Cerebellar nuclear complex (tissue), 1 donor: ENCODE data around the gene RRN3.
"Not testable (repeated sequence)": the region's sequence is repeated elsewhere in the genome, so short reads cannot be mapped to it uniquely, and the experiment has no call there.

Experiments
- DNase-seq, 2 experiments: peaks; one replicate each; lab custom pipeline; 2025; lab: John Stamatoyannopoulos, UW

RRN3 gene, protein sequence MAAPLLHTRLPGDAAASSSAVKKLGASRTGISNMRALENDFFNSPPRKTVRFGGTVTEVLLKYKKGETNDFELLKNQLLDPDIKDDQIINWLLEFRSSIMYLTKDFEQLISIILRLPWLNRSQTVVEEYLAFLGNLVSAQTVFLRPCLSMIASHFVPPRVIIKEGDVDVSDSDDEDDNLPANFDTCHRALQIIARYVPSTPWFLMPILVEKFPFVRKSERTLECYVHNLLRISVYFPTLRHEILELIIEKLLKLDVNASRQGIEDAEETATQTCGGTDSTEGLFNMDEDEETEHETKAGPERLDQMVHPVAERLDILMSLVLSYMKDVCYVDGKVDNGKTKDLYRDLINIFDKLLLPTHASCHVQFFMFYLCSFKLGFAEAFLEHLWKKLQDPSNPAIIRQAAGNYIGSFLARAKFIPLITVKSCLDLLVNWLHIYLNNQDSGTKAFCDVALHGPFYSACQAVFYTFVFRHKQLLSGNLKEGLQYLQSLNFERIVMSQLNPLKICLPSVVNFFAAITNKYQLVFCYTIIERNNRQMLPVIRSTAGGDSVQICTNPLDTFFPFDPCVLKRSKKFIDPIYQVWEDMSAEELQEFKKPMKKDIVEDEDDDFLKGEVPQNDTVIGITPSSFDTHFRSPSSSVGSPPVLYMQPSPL

DNA sequence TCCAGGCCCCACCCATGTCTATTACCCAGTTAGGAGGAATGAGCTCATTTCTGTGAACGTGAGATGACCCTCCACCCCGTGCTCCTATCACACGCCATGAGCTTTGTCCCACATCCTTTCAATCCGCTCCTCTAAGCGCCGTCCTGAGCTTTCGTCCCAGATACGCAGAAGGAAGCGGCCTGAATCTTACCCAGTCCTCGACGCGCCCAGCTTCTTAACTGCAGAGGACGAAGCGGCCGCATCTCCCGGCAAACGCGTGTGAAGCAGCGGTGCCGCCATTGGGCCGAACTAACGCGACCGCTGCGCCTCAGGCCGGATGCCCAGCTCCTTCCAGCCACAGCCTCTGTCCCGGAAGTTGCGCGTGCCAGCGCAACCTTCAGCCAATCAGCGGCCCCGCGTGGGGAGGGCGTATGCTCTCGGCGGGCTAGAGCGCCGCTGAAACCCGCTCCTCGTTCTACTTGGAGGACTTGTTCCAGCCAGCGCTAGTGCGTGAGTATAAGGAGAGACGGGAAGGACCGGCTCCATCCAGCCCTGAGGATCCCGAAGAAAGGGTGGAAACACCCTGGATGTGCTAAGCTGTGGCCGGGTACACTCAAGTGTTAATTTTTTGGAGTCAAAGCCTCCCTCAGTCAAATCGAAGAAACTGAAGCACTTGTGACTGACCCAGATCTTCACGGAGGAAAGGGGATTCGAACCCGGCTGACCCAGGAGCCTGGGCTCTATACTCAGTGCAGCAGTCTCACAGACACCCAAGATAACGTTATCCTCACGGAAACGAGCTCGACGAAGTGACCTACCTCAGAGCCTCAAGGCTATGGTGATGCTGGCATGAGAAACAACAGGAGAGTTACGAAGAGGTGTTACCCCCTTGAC lies at the start of gene RRN3:
RRN3 (minus strand) TSS at position 318 of the 873 bp plus-strand sequence; CDS start at position 279, 39 bp downstream.
- peak; percentile 11 to 90 for DNase-seq

- not testable (repeated sequence) for DNase-seq
These were observed 49.6 kb upstream of the RRN3 start for GRCh38 chr16:15143601-15144091.

GRCh38 chr16:15142891-15143600 lies 49.0 kb upstream of the RRN3 start:
- DNase-seq, result not testable (repeated sequence)

GRCh38 chr16:15142107-15142890 lies 48.2 kb upstream of the RRN3 start:
- DNase-seq, result not testable (repeated sequence)

DNA sequence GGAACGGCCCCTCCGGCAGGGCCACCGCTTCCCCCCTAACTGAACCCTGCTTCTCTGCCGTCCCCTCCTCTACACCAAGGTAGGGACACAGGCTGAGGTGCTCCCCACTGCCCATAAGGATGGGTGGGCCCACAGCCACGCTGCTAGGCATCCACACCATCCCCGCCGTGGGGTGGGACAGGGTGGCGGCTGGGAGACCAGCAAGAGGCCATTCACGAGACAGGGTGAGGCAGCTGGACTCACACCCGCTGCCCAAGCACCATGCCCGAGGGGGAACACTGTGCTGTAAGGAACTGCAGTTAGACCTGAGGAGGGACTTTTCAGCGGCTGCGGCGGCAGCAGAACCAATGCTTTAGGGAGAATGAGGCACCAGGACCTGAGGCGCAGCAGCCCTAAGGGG lies 47.5 kb upstream of the RRN3 start:
- no peak for DNase-seq

GRCh38 chr16:15140444-15141365 lies 46.6 kb upstream of the RRN3 start:
- not testable (repeated sequence) for DNase-seq

DNA sequence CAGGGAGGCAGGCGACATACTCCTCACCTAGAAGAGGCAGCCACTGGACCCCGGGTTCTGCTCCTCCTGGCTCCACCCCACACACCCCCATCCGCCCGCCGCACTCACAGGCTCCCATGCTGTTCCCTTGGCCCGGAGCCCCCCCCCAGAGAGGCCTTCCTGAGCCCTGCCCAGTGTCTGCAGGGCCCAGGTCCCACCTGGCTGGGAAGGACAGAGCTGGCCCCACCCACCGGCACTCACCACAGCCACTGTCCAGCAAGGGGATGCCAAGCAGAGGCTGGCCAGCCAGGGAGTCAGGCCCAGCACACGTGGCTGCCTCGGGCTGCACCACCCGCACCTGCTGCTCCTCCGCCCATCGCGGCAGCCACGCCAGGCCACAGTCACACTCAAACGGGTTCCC lies 43.4 kb upstream of the RRN3 start:
- not testable (repeated sequence) for DNase-seq

GRCh38 chr16:15135483-15136360 lies 41.6 kb upstream of the RRN3 start:
- DNase-seq, result not testable (repeated sequence)

- DNase-seq, result not testable (repeated sequence)
These were observed 40.8 kb upstream of the RRN3 start for GRCh38 chr16:15134752-15135482.

DNA sequence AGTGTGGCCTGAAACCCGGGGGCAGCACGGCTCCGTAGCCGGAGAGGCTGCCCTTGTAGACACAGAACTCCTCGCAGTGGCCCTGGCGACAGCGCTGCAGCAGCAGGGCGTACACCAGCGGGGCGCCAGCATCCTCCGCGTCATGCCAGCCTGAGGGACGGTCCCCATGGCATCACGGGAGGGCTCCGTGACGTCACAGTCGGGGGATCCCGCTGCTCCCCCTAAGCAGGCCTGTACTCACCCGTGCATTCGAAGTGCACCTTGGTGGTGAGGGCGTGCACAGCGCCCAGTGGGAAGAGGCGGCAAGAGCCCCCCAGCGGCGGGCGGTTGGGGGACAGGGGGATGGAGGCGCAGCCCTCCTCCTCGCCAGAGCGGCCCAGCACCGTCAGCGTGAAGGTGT lies 39.5 kb upstream of the RRN3 start:
- not testable (repeated sequence) for DNase-seq

DNA sequence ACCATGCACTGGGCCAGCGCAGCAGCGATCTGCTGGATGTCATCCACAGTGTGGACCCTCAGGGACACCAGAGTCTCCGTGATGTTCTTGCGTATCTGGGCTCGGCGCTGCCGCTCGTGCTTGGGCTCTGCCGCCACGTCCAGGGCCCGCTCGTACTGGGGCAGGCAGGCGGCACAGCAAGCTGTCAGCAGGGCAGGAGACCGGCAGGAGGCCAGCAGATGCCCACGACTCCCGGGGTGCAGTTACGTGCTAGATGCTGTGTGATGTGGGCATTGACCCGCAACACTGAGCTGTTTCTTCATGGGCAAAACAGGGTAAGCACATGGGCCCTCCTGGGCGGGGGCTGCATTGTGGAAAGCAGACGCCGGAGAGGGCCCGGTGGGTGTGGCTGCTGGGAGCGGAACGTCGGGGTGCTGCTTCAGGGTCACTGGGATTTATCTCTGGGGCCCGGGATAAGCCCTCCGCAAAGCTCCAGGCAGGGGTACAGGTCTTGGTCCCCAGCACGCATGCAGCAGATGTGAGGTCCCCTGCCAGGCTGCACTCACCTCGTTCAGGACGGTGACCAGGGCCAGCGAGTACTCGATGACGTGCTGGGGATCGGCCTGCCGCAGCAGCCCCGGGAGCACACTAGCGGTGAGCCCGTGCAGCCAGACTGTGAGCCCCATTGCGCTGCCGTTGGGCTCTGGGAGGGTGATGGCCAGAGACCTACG lies 38.8 kb upstream of the RRN3 start:
- DNase-seq, result not testable (repeated sequence)

DNA sequence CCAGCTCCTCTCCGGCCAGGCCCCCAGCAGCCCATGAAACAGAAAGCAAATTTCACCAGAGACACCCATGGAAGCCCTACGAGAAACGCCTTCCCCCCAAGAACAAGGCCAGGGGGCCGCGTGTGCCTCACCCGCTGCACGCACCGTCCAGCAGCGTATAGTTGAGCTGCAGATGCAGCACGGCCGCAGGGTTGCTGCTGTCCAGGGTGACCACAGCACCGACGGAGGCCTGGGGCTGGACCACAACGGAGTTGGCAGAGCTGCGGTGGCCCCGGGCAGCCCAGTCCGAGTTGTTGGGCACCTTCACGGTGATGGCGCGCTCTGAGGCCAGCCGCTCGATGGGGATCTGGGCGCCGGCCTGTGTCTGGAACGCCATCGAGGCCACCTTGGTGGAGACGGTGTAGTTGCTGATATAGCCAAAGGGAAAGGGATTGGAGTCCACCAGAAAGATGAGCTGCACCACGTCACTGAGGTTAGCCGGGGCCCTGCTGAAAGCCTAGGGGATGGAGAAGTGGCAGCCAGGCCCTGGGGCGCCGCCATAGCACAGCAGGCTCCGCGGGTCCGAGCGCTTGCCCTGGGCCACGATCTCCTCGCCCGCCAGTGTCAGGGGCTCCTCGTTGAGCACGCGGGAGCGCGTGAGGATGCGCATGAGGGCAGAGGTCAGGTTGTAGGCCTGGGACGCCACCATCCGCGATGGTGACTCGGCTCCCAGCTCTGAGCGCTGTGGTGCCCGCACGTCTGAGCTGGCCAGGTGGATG lies 37.0 kb upstream of the RRN3 start:
- not testable (repeated sequence) for DNase-seq

GRCh38 chr16:15130256-15130932 lies 36.3 kb upstream of the RRN3 start:
- not testable (repeated sequence) for DNase-seq

- not testable (repeated sequence) for DNase-seq
These were observed 33.8 kb upstream of the RRN3 start for GRCh38 chr16:15127641-15128425.
